CD14-positive monocyte (primary cell): Measurements from ENCODE around the gene NTRK2. TPM values are rescaled to one million over a fixed set of nuclear protein-coding genes. Genes with fewer than 3 reads are reported as not detected.

Experiments used
- DNase-seq, 3 donors: peaks; one replicate each; pipeline ENCODE4 v3.0.0-alpha.2; 2011 to 2022
- H2AFZ ChIP-seq: 2 replicates; pipeline ENCODE4 v1.6.0; 2012; ENCODE audit warnings: mild to moderate bottlenecking, low read depth, low read length, inconsistent platforms; ENCODE audit not compliant: insufficient read depth, poor library complexity, severe bottlenecking
- H3K27ac ChIP-seq, 2 donors: 1 replicate in 1 of 2; 2 replicates in 1 of 2; pipeline ENCODE4 v1.5.1; 2012 to 2013; ENCODE audit warnings: low read length in 2 of 2, control low read depth in 1 of 2, inconsistent platforms in 1 of 2, low read depth in 1 of 2, mild to moderate bottlenecking in 1 of 2
- H3K27me3 ChIP-seq, 2 donors: one replicate each; pipeline versions ENCODE4 v1.6.0 to v1.6.1; 2011 to 2013; ENCODE audit warnings: low read length in 2 of 2; ENCODE audit not compliant: control insufficient read depth in 2 of 2, insufficient read depth in 2 of 2
- H3K36me3 ChIP-seq, 2 donors: replicated peaks in 1 of 2; 1 replicate in 1 of 2; 2 replicates in 1 of 2; pipeline versions ENCODE4 v1.5.1 to v1.6.1; 2012 to 2013; ENCODE audit warnings: low read length in 2 of 2, control low read depth in 1 of 2, inconsistent platforms in 1 of 2, mild to moderate bottlenecking in 1 of 2; ENCODE audit not compliant: insufficient read depth in 2 of 2, control insufficient read depth in 1 of 2
- H3K4me1 ChIP-seq, 2 donors: 1 replicate in 1 of 2; 2 replicates in 1 of 2; pipeline versions ENCODE4 v1.5.1 to v1.6.1; 2012 to 2013; ENCODE audit warnings: low read length in 2 of 2, control low read depth in 1 of 2, inconsistent platforms in 1 of 2, mild to moderate bottlenecking in 1 of 2, moderate library complexity in 1 of 2; ENCODE audit not compliant: insufficient read depth in 2 of 2, control insufficient read depth in 1 of 2
- H3K4me2 ChIP-seq: replicated peaks from 2 replicates; pipeline ENCODE3; 2012; ENCODE audit warnings: low read length, moderate library complexity, mild to moderate bottlenecking; ENCODE audit not compliant: poor library complexity, severe bottlenecking; ENCODE audit errors: extremely low read depth
- H3K4me3 ChIP-seq, 3 experiments: fragments of 200-600 bp in 1 of 3; sonication (generic) in 1 of 3; replicated peaks in 1 of 3; 1 replicate in 2 of 3; 2 replicates in 1 of 3; pipeline ENCODE4 v1.5.1; 2011 to 2013; ENCODE audit warnings: low read length in 3 of 3, mild to moderate bottlenecking in 3 of 3, control low read depth in 2 of 3, low read depth in 2 of 3, inconsistent platforms in 1 of 3, moderate library complexity in 1 of 3
- H3K79me2 ChIP-seq: 2 replicates; pipeline ENCODE4 v1.6.0; 2012; ENCODE audit warnings: mild to moderate bottlenecking, control low read depth, inconsistent platforms, low read length, moderate library complexity; ENCODE audit not compliant: insufficient read depth
- H3K9ac ChIP-seq: 2 replicates; pipeline ENCODE4 v1.6.0; 2017; ENCODE audit warnings: low read length, mild to moderate bottlenecking; ENCODE audit not compliant: insufficient read depth, poor library complexity, severe bottlenecking
- H3K9me3 ChIP-seq, 2 donors: replicated peaks in 1 of 2; 1 replicate in 1 of 2; 2 replicates in 1 of 2; pipeline versions ENCODE4 v1.5.1 to v1.6.1; 2012 to 2013; ENCODE audit warnings: low read length in 2 of 2, control low read depth in 1 of 2; ENCODE audit not compliant: control insufficient read depth in 1 of 2, insufficient read depth in 1 of 2
- H4K20me1 ChIP-seq: 2 replicates; pipeline ENCODE4 v1.6.0; 2012; ENCODE audit warnings: mild to moderate bottlenecking, low read length, control low read depth, moderate library complexity; ENCODE audit not compliant: insufficient read depth
- H3K27ac Mint-ChIP-seq, 7 donors: one replicate each; pipeline ENCODE4 v1.8.0; 2020; ENCODE audit warnings: mild to moderate bottlenecking in 7 of 7, mixed read lengths in 7 of 7, moderate library complexity in 6 of 7, inconsistent platforms in 2 of 7
- H3K27me3 Mint-ChIP-seq, 3 donors: one replicate each; pipeline ENCODE4 v1.8.0; 2021 to 2022; ENCODE audit warnings: low read depth in 3 of 3, mild to moderate bottlenecking in 3 of 3, mixed read lengths in 3 of 3, moderate library complexity in 3 of 3, inconsistent platforms in 1 of 3
- H3K36me3 Mint-ChIP-seq, 2 donors: one replicate each; pipeline ENCODE4 v1.8.0; 2020; ENCODE audit warnings: mixed read lengths in 2 of 2, inconsistent platforms in 1 of 2, mild to moderate bottlenecking in 1 of 2
- H3K4me1 Mint-ChIP-seq: one replicate; pipeline ENCODE4 v1.8.0; 2020; ENCODE audit warnings: mild to moderate bottlenecking, mixed read lengths
- H3K4me3 Mint-ChIP-seq, 2 donors: one replicate each; pipeline ENCODE4 v1.8.0; 2020; ENCODE audit warnings: mild to moderate bottlenecking in 2 of 2, mixed read lengths in 2 of 2, moderate library complexity in 1 of 2
- H3K9me3 Mint-ChIP-seq, 7 donors: one replicate each; pipeline ENCODE4 v1.8.0; 2020 to 2022; ENCODE audit warnings: mixed read lengths in 7 of 7, mild to moderate bottlenecking in 6 of 7, moderate library complexity in 6 of 7, inconsistent platforms in 2 of 7
- CTCF ChIP-seq: fragments of 200-600 bp; IDR thresholded peaks from one replicate; pipeline ENCODE4 v1.8.0; 2022; ENCODE audit warnings: antibody characterized with exemption, mild to moderate bottlenecking
- WGBS: methylation state at CpG from one replicate; pipeline ENCODE4 v1.1.5; 2013; ENCODE audit warnings: missing lambda C conversion rate; ENCODE audit not compliant: insufficient coverage; 5-methylcytosine and 5-hydroxymethylcytosine counted together
- intact Hi-C, 2 donors: fragments of 100-400 bp; cut with micrococcal nuclease; formaldehyde crosslinking; loops; one replicate each; pipeline versions ENCODE4 v1.15.0 to v1.15.1; 2023
- polyA plus RNA-seq, 3 donors: library from polyadenylated mRNA; depleted of rRNA in 1 of 3; unstranded in 2 of 3; stranded (reverse) in 1 of 3; fragments of 300-500 nt in 2 of 3; fragments of >200 nt in 1 of 3; fragmentation: Illumina TruSeq in 2 of 3; gene quantifications; 1 replicate in 2 of 3; 2 replicates in 1 of 3; pipeline ENCODE4 v1.2.3, GENCODE V29; 2012 to 2021

Gene NTRK2
- polyA plus RNA-seq, 3 donors = not detected

GRCh38 chr9:84701801-84702200 is 32.3 kb downstream of the NTRK2 start:
- peaks cover 6 to 19% (median 10%) of the 10 kb centered on the region in 3 donors for H3K27me3 Mint-ChIP-seq
- H3K27ac Mint-ChIP-seq = no peak overlapping the region
- Histone ChIP-seq H2AFZ (no peak overlapping the region), H3K4me1 (no peaks in the 10 kb centered on the region), H3K9ac (no peak overlapping the region), H3K27ac (no peak overlapping the region), H3K36me3 (no peaks in the 10 kb centered on the region), H4K20me1 (no peaks in the 10 kb centered on the region), H3K4me3 (no peak overlapping the region), H3K4me2 (no peak overlapping the region), H3K9me3 (no peaks in the 10 kb centered on the region), H3K27me3 (no peaks in the 10 kb centered on the region), H3K79me2 (no peaks in the 10 kb centered on the region)
- 76% methylated on average over 6 of the region's 6 CpGs for WGBS
- no peak for DNase-seq
- H3K4me1 Mint-ChIP-seq = no peaks in the 10 kb centered on the region
- H3K4me3 Mint-ChIP-seq = no peak overlapping the region
- intact Hi-C loops = no loop called here
- no peak for TF ChIP-seq CTCF
- no peaks in the 10 kb centered on the region for H3K36me3 Mint-ChIP-seq
- H3K9me3 Mint-ChIP-seq = no peaks in the 10 kb centered on the region

DNA sequence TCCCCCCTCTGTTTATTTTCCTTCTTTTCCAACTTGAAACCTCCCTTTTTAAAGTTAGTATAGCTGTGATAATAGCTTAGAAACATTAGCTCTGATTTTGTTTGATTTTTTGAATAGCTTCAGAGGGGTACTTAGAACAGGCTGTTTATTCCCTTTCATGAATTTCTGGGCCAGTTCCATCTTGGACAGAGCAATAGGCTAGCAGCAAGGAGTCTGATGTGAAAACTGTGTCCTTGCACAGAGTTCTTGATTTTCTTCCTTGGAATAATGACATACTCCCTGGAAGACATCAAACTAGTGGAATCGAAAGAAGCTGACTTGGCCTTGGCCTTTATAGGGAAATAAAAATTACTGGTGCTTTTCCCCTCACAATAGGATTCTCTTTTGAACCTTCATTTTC is 32.9 kb downstream of the NTRK2 start:
- no peaks in the 10 kb centered on the region for H3K4me1 ChIP-seq
- no CpG with 5 or more reads among the region's 1 CpG for WGBS
- Mint-ChIP-seq H3K4me3 (no peak overlapping the region), H3K4me1 (no peaks in the 10 kb centered on the region), H3K9me3 (no peaks in the 10 kb centered on the region), H3K27ac (no peak overlapping the region), H3K36me3 (no peaks in the 10 kb centered on the region), H3K27me3 (peaks cover 4 to 18% (median 9%) of the 10 kb centered on the region in 3 donors)
- no peak overlapping the region for H3K9ac ChIP-seq
- H3K27ac ChIP-seq = no peak overlapping the region
- H3K4me2 ChIP-seq = no peak overlapping the region
- H3K9me3 ChIP-seq = no peaks in the 10 kb centered on the region
- H3K4me3 ChIP-seq = no peak overlapping the region
- DNase-seq = no peak
- no peak for TF ChIP-seq CTCF
- no peaks in the 10 kb centered on the region for H3K79me2 ChIP-seq
- H3K27me3 ChIP-seq = no peaks in the 10 kb centered on the region
- no peaks in the 10 kb centered on the region for H3K36me3 ChIP-seq
- intact Hi-C loops = no loop called here
- H4K20me1 ChIP-seq = no peaks in the 10 kb centered on the region
- H2AFZ ChIP-seq = no peak overlapping the region
